K562 (cell line): Measurements from ENCODE around the gene FN1. TPM values are rescaled to one million over a fixed set of nuclear protein-coding genes. Genes with fewer than 3 reads are reported as not detected.
A peak's percentile ranks its signal among the peaks of the same experiment; 100 is the strongest.

Experiments
- ELF2 ChIP-seq: fragments of 250-450 bp; sonication (Bioruptor Pico); IDR thresholded peaks from 2 replicates; pipeline ENCODE4 v1.5.0; 2021; ENCODE audit warnings: mild to moderate bottlenecking
- FOXA3 ChIP-seq, 2 experiments: fragments of 450-650 bp in 1 of 2; sonication (generic) in 1 of 2; formaldehyde crosslinking; IDR thresholded peaks in 1 of 2; conservative IDR thresholded peaks in 1 of 2; 2 replicates each; pipeline versions ENCODE4 v1.4.0 to v1.8.0; 2020 to 2022; ENCODE audit warnings: mild to moderate bottlenecking in 2 of 2, missing genetic modification reagents in 1 of 2
- MAFF ChIP-seq: IDR thresholded peaks from 2 replicates; pipeline ENCODE4 v1.6.1; 2012; ENCODE audit warnings: low read length, improper control_type of control experiment
- NCOA2 ChIP-seq, 2 experiments: fragments of 450-650 bp; IDR thresholded peaks; 2 replicates each; pipeline ENCODE4 v1.6.1; 2018; ENCODE audit warnings: mild to moderate bottlenecking in 2 of 2, moderate library complexity in 1 of 2; ENCODE audit not compliant: partially characterized antibody in 2 of 2
- NR4A1 ChIP-seq, 2 experiments: fragments of 250-450 bp in 1 of 2; fragments of 450-650 bp in 1 of 2; sonication (Bioruptor Pico) in 1 of 2; IDR thresholded peaks; 2 replicates each; pipeline versions ENCODE4 v1.4.0 to v1.6.1; 2016 to 2020; ENCODE audit warnings: mild to moderate bottlenecking in 2 of 2, missing compliant biosample characterization in 1 of 2, missing genetic modification characterization in 1 of 2, moderate library complexity in 1 of 2
- RBM25 ChIP-seq: fragments of 200-400 bp; formaldehyde crosslinking; IDR thresholded peaks from 2 replicates; pipeline ENCODE4 v1.6.1; 2018; ENCODE audit warnings: low read length, low read depth, moderate library complexity; ENCODE audit not compliant: severe bottlenecking
- SRSF7 ChIP-seq: fragments of 200-400 bp; formaldehyde crosslinking; optimal IDR thresholded peaks from 2 replicates; pipeline ENCODE3; 2017; ENCODE audit warnings: mild to moderate bottlenecking, low read depth, low read length
- THRB ChIP-seq: fragments of 450-650 bp; formaldehyde crosslinking; conservative IDR thresholded peaks from 2 replicates; pipeline ENCODE4 v1.4.0; 2022; ENCODE audit warnings: mild to moderate bottlenecking, missing genetic modification characterization
- TRIM25 ChIP-seq: fragments of 450-650 bp; IDR thresholded peaks from 2 replicates; pipeline ENCODE4 v1.7.0; 2016; ENCODE audit warnings: borderline replicate concordance
- ZSCAN29 ChIP-seq: fragments of 450-650 bp; IDR thresholded peaks from 2 replicates; pipeline ENCODE4 v1.6.1; 2017
- polyA plus RNA-seq, 8 experiments: library from polyadenylated mRNA; depleted of rRNA in 4 of 8; stranded (reverse) in 5 of 8; unstranded in 3 of 8; fragments of >200 nt; fragmentation: Nextera tagmentation in 2 of 8; fragmentation: Illumina TruSeq in 1 of 8; extraction: Ambion mirVana in 2 of 8; extraction: Trizol in 1 of 8; gene quantifications; 2 replicates each; pipeline versions ENCODE4 v1.2.1 to v1.2.3, GENCODE V29; 2011 to 2014; ENCODE audit warnings: inconsistent platforms in 1 of 8, missing spikeins in 1 of 8
- total RNA-seq, 7 experiments: library from RNA; depleted of rRNA in 6 of 7; stranded (reverse); fragments of >200 nt in 6 of 7; fragmentation: Illumina TruSeq in 2 of 7; extraction: Trizol in 2 of 7; gene quantifications; 2 replicates each; pipeline versions ENCODE4 v1.2.1 to v1.2.3, GENCODE V29; 2011 to 2021; ENCODE audit warnings: low replicate concordance in 1 of 7

The FN1 gene
- total and polyA plus RNA-seq, 9 of the 15 experiments (the other 6 are each of a cell fraction or from before 2014, with no cell fraction given) = 7.4 to 19.1 (median 11.2) TPM

GRCh38 chr2:215423928-215424540 is 11.8 kb downstream of the FN1 start (continued):
- no peak for TF ChIP-seq MAFF
- TF ChIP-seq RBM25 = no peak
- no peak for TF ChIP-seq ZSCAN29
- 0 out of 4 replicates have a peak, but pooled peaks of 1 of the 2 experiments have one; percentile 11 for TF ChIP-seq FOXA3 (CRISPR knock-in tag; conservative IDR thresholded peaks at IDR 0.05 in 1 of 2, IDR thresholded peaks at IDR 0.05 in 1 of 2)
- no peak for TF ChIP-seq NR4A1 (CRISPR knock-in tag; IDR thresholded peaks at IDR 0.05)
- no peak for TF ChIP-seq NR4A1 (tag; IDR thresholded peaks at IDR 0.05)
- no peak for TF ChIP-seq SRSF7
- TF ChIP-seq ELF2 (CRISPR knock-in tag) = no peak
- TF ChIP-seq NCOA2 (IDR thresholded peaks at IDR 0.05; ENCODE audit: partially characterized antibody in 2 of 2) = no peak
- no peak for TF ChIP-seq TRIM25
- no peak for TF ChIP-seq THRB (CRISPR knock-in tag)
